ENCODE measurements around the gene FOXI1.

Gene FOXI1

GRCh38 chr5:170104299-170104698 is 1.4 kb upstream of the FOXI1 start:
- Histone ChIP-seq H3K4me1 (ENCODE audit: low read depth, poor library complexity, severe bottlenecking) (no peaks in the 10 kb centered on the region), H3K79me2 (ENCODE audit: insufficient read depth, low read depth) (no peaks in the 10 kb centered on the region), H2AFZ (ENCODE audit: low read depth) (no peak overlapping the region), H3K4me3 (IDR thresholded peaks at IDR 0.05; ENCODE audit: insufficient read depth, low read depth, low read length) (no peak overlapping the region), H3K36me3 (ENCODE audit: insufficient read depth) (no peaks in the 10 kb centered on the region), H3K9ac (no peak overlapping the region), H3K4me2 (no peak overlapping the region), H3K27ac (no peak overlapping the region), H4K20me1 (ENCODE audit: insufficient read depth) (no peaks in the 10 kb centered on the region), H3K27me3 (ENCODE audit: insufficient read depth, low read depth) (no peaks in the 10 kb centered on the region)
- TF ChIP-seq CTCF (conservative IDR thresholded peaks at IDR 0.05; ENCODE audit: low read depth, low read length) = no peak

- no peaks in the 10 kb centered on the region for H3K27me3 ChIP-seq (ENCODE audit: insufficient read depth, low read depth)
- H4K20me1 ChIP-seq (ENCODE audit: insufficient read depth) = no peaks in the 10 kb centered on the region
- H3K4me3 ChIP-seq (IDR thresholded peaks at IDR 0.05; ENCODE audit: insufficient read depth, low read depth, low read length) = no peak overlapping the region
- H3K36me3 ChIP-seq (ENCODE audit: insufficient read depth) = no peaks in the 10 kb centered on the region
- no peak overlapping the region for H3K9ac ChIP-seq
- no peak for TF ChIP-seq CTCF (conservative IDR thresholded peaks at IDR 0.05; ENCODE audit: low read depth, low read length)
- no peaks in the 10 kb centered on the region for H3K4me1 ChIP-seq (ENCODE audit: low read depth, poor library complexity, severe bottlenecking)
- H2AFZ ChIP-seq (ENCODE audit: low read depth) = no peak overlapping the region
- H3K27ac ChIP-seq = no peak overlapping the region
- H3K4me2 ChIP-seq = no peak overlapping the region
- H3K79me2 ChIP-seq (ENCODE audit: insufficient read depth, low read depth) = no peaks in the 10 kb centered on the region
These were observed 987 bp upstream of the FOXI1 start for GRCh38 chr5:170104710-170105109.

GRCh38 chr5:170107674-170108073 is 2.0 kb downstream of the FOXI1 start:
- no peak overlapping the region for H3K4me3 ChIP-seq (IDR thresholded peaks at IDR 0.05; ENCODE audit: insufficient read depth, low read depth, low read length)
- no peaks in the 10 kb centered on the region for H3K4me1 ChIP-seq (ENCODE audit: low read depth, poor library complexity, severe bottlenecking)
- H3K27me3 ChIP-seq (ENCODE audit: insufficient read depth, low read depth) = no peaks in the 10 kb centered on the region
- TF ChIP-seq CTCF (conservative IDR thresholded peaks at IDR 0.05; ENCODE audit: low read depth, low read length) = no peak
- H2AFZ ChIP-seq (ENCODE audit: low read depth) = no peak overlapping the region
- H3K4me2 ChIP-seq = no peak overlapping the region
- H3K36me3 ChIP-seq (ENCODE audit: insufficient read depth) = no peaks in the 10 kb centered on the region
- no peaks in the 10 kb centered on the region for H3K79me2 ChIP-seq (ENCODE audit: insufficient read depth, low read depth)
- H3K9ac ChIP-seq = no peak overlapping the region
- no peaks in the 10 kb centered on the region for H4K20me1 ChIP-seq (ENCODE audit: insufficient read depth)
- H3K27ac ChIP-seq = no peak overlapping the region

GRCh38 chr5:170108266-170108785 is 2.6 kb downstream of the FOXI1 start:
- no peak overlapping the region for H3K4me2 ChIP-seq
- no peaks in the 10 kb centered on the region for H4K20me1 ChIP-seq (ENCODE audit: insufficient read depth)
- TF ChIP-seq CTCF (conservative IDR thresholded peaks at IDR 0.05; ENCODE audit: low read depth, low read length) = no peak
- no peaks in the 10 kb centered on the region for H3K27me3 ChIP-seq (ENCODE audit: insufficient read depth, low read depth)
- no peak overlapping the region for H3K9ac ChIP-seq
- H3K27ac ChIP-seq = no peak overlapping the region
- H2AFZ ChIP-seq (ENCODE audit: low read depth) = no peak overlapping the region
- H3K36me3 ChIP-seq (ENCODE audit: insufficient read depth) = no peaks in the 10 kb centered on the region
- H3K79me2 ChIP-seq (ENCODE audit: insufficient read depth, low read depth) = no peaks in the 10 kb centered on the region
- H3K4me1 ChIP-seq (ENCODE audit: low read depth, poor library complexity, severe bottlenecking) = no peaks in the 10 kb centered on the region
- H3K4me3 ChIP-seq (IDR thresholded peaks at IDR 0.05; ENCODE audit: insufficient read depth, low read depth, low read length) = no peak overlapping the region

Data from KMS-11 (cell line).